LoVo (cell line): Measurements from ENCODE around the gene SHANK1.
A peak's percentile ranks its signal among the peaks of the same experiment; 100 is the strongest.

Experiments used
- DNase-seq: peaks from one replicate; pipeline ENCODE4 v3.0.0-alpha.2; 2016; ENCODE audit warnings: low spot score

Gene SHANK1

DNA sequence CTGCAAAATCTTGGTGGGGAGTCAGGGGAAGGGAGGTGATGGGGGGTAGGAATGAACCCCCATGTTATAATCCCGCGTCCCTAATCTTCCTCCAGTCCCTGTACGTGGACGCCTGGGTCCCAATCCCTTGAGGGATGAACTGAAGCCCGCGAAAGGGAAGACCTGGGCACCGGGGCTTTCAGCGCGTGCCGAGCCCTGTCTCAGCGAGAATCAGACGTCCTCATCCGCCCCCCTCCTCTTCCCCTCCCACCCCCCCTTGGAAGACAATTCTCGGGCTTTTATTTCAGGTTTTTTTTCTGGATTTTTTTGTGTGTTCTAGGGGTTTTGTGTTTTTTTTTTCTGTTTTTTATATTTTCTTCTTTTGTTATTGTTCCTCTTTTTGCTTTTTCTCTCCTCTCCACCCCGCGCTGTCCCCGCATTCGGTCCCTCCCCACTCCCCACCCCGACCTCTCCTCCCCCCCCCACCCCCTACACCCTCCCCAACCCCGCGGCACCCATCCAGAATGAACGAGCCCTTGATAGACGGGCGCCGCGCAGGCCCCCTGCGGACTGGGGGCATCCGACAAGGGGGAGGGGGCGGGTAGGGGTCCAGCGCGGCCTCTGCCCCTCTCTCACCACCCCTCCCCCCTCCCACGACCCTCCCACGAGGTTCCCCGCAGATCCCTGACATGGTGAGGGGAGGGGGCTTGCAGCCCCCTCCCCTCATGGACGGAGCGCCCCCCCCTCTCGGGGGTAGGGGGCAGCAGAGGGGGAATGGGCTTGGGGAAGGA is 60.1 kb downstream of the SHANK1 start:
- DNase-seq, result no peak

DNA sequence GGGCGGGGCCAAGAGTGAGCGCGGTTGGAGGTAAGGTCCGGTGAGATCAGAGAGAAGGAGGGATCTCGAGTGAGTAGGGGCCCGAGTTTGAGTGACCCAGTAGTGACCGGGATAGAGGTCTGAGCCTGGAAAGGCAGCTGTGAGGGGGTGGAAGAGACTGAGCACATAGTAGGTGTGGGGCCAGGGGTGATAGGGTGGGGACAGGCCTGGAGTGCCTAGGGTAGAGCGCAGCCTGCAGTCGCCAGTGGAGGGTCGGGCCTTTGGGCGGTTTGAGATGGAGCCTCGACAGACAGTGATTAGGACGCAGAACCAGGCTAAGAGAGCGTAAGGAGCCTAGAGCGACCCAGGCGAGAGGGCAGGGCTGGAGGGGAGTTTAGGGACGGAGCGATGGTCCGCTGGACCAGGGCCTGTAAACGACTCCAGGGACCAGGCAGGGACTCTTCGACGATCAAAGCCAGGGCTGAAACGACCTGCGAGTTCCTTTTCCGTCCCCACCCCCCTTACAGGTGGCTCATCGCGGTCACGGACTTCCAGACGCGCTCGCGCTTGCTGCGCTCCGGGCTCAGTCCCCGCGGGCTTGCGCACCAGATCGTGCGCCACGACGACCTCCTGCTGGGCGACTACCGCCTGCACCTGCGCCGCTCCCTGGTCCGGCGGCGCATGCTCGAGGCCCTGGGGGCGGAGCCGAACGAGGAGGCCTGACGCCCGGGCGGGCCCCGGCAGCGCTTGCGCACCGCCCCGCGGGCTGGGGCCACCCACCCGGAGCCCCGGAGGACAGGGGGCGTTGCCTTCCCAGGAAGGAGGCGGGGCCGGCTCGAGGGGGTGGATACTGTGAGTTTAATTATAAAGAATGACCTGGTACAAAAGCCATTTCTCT is 60.9 kb downstream of the SHANK1 start:
- no peak for DNase-seq

DNA sequence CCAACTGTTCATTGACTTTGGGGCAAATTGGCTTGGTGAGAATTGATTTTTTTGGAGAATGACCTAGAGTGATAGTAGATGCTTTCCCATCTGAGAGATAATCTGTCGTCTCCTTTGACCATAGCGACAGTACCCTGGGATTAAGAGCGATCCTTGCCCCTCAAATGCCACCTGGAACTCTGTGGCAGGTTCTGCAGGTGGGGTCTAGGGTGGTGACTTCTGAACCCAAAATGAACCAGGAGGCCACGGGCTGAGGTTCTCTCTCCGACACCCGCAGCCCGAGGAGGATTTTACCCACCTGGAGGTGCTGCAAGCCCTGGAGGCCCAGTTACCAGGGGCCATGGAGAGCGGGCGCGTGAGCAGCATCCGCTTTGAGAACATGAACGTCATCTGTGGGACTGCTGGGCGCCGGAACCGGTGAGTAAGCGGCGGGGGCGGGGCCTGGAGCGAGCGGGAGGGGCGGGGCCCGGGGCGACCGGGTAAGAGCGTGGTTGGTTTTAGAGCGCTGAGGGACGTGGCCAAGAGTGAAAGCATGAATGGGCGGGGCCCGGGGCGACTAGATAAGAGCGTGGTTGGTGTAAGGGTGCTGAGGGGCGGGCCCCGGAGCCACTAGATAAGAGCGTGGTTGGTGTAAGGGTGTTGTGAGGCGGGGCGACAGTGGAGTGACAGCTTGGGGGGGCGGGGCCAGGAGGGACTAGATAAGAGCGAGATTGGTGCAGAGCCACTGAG is 61.7 kb downstream of the SHANK1 start:
- peak; percentile 75 for DNase-seq

DNA sequence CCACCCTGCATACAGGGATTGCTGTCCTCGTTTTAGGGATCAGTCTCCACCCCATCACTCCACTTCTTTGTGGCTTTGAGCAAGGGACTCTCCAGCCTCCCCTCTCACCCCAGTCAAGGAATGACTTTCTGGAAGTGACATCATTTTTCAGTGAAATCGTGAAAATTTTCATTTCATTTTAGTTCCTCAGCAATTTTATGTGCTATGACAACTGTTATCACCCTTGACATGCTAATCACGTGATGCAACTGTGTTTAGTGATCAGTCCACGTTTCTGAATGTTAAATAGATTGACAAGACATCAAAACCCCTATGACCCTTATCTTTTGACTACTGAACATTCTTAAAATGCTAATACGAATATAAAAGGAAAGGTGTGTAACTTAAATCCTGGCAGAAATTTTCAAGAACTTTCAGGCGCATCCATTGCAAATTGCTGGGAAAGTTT is 62.4 kb downstream of the SHANK1 start:
- DNase-seq, result no peak

DNA sequence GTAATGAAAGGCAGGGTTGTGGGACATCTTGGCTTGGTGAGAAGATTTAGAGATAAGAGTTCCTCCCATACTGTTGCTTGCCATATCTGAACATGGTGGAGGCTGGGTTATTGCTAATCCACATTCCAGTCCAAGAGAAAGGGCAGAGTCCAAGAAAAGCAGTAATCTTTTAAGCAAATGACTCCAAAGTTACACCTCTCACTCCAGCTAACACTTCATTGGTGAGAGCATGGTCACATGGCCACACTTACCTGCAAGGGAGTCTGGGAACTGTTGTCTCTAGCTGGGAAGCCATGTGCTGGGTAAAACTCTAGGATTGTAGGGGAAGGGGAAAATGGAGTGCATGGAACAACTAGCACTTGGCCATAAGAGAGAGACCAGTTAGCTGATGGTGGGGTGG is 64.7 kb downstream of the SHANK1 start:
- DNase-seq, result peak; percentile 29

DNA sequence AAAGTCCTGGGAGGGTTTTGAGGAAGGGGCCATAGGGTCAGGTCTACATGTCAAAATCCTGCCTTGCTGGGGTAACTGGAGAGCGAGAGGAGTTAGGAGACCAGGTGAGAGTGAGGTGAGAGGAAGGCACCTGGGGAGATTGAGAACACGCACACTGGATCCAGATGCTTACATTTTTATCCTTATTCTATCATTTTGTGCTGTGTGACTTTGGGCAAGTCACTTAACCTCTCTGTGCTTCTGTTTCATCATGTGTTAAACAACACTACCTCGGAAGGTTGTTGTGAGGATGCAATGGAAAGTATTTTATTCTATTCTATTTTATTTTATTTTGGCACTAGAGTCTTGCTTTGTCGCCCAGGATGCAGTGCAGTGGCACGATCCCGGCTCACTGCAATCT is 66.9 kb downstream of the SHANK1 start:
- DNase-seq, result no peak

DNA sequence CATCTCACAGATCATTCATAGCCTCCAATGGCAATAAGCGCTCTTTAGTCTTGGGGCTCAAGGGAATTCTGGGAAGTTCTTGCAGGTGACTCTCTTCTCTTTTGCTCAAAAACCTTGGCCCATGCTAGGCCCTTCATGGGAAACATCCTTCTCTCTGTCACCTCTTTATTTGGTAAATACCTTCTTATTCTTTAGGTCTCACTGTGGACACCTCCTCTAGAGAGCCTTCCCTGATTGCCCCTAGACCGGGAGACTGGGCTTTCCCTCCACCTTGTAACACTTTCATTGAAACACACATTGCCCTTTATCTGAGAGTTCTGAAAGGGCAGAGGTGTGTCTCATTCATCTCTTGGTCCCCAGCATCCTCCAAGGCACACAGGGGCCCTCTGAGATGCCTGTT is 68.4 kb downstream of the SHANK1 start:
- DNase-seq, result no peak

DNA sequence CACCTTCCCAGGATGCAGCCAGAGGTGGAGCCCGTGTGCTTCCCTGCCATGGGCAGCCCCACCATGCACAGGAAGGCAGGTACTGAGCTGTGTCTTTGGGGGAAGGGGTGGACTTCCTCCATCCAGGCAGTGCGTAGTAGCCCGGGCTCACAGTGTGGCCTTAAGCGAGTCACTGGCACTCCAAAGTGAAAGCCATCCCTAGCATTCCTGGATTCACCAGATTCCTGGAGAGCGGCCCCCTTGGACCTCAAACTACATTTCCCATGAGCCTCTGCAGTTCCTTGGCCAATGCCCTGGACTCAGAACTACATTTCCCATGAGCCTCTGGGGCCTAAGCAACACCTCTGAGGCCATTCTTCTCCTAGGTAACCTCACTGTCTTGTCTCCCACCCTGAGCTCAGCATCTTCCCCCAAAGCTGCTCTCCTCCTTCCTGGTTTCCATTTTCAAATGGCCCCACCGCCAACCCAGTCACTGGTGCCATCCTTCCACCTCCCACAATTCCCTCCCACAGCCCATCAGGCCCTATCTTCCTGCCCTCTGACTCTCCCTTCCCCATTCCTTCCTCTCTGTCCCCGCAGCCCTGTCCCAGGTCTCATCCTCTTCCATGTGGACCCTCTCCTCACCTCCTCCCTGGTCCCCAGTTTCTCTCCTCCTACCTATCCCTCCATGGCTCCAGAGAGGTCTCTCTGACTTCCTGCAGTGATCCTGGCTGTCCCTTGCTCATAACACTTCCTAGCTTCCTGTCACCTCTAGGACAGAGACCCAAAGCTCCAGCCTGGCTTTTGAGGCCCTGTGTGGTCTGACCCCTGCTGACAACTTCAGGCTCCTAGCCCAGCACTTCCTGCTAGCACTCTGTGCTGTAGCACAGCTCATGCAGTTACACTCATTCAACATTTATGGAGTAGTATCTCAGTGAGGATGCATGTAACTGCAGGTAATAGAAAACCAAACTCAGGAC is 69.9 kb downstream of the SHANK1 start, which contains the start of gene C19orf81:
TSS of gene C19orf81 (plus strand) at position 13 of the 959 bp plus-strand sequence. CDS start at position 13, 0 bp downstream.
- peak; percentile 7 for DNase-seq

DNA sequence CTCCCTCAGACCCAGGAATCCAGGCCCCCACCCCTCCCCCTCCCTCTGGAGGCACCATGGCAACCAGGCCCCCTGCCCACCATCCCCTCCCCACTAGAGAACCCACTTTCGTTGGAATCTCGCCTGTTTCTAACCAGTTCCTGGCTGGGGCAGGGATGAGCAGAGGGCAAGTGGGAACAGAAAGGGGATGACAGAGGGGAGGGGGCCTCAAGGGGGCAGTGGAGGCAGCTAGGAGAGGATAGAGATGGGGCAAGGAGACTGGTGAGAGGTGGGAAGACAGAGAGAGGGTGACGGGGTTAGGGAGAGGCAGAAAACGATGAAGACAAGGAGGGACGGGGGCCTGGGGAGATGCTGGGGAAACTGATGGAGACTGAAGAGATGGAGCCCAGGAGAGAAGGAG is 70.9 kb downstream of the SHANK1 start:
- DNase-seq, result no peak

DNA sequence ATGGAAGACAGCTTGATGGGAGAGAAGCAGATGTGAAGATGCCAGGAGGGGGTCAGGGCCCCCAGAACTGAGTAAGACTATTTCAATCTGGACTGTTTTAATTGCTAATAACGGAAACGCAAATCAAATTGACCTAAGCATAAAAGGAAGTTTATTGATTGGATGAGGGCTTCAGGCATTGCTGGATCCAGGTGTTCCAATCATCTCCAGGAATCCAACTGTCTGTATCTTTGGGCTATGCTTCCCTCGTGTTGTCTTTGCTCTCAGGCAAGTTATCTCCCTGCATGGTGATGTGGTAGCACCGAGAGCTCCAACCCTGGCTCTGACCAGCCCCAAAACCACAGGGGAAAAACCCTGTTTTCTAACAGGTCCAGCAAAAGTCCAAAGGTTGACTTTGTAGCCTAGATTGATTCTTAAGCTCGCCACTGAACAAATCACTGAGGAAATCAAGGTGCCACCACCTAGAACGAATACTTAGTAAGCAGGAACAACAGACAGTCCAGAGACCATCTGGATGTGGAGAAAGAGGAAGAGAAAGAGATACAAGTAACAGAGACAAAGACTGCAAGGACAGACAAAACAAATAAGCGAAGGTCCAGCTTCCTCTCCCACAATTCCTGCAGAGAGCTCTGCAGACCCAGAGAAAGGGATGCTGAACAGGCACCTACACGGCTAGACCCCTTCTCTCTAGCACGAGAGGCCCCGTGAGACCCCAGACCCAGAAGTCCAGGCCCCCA is 71.6 kb downstream of the SHANK1 start:
- DNase-seq, result no peak

DNA sequence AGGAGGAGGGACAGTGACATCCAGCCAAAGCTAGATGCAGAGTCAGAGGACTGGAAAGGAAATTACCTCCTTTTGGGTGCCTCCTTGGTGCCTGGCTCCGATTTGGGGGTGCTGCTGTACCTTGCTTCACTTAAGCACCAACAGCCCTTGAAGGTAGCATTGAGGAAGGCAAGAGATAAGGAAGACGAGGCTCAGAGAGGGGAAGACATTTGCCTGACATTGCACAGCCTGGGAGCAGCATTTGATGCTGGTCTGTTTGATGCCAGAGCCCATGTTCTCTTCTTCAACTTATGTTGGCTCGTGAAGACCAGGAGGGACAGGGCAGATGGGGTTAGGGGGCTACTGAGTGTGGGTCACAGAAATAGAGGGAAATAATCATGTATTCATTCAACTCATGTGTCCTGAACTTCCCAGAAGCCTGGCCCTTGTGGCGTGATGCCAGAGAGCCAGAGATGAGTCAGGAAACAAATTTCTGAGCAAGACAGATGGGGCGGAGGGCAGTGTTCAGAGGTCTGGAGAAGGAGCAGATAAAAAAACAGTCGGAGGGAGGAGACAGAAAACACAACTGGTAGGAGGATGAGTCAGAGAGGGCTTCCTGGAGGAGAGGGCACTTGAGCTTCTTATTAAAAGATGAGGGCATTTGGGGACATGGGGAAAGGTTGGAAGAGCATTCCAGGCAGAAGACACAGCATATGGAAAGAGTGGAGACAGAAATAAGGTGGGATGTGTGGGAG is 73.4 kb downstream of the SHANK1 start:
- peak; percentile 37 for DNase-seq

DNA sequence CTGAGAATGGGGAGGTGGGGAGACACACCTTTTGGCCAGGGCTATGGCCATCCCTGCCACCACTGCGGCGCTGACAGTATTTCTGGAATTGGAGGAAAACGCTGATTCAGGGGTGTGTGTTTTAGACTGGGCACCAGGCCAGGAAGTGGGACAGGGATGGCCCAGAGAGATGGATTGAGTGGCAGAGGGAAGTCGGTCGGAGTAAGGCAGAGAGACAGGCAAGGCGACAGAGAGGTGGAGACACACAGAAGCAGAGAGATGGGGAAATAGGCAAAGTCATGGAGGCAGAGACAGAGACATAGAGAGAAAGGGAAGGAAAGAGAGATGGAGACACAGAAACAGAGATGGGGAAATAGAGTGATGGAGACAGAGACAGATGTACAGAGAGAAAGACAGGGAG is 74.5 kb downstream of the SHANK1 start:
- no peak for DNase-seq

DNA sequence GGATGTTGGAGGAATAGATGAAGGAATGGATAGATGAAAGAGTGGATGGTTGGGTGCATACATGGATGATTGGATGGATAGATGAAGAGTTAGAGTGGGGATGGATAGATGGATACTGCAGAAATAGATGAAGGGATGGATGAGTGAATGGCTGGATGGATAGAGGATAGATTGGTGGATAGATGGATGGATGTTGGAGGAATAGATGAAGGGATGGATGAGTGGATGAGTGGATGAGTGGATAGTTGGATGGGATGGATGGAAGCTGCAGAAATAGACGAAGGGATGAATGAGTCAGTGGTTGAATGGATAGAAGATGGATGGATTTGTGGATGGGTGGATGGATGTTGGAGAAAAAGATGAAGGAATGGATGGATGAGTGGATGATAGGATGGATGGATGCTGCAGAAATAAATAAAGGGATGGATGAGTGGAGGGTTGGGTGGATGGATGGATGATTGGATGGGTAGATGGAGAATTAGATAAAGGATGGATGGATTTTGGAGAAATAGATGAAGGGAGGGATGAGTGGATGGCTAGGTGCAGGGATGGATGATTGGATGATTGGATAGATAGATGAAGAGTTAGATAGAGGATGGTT is 75.2 kb downstream of the SHANK1 start:
- no peak for DNase-seq

DNA sequence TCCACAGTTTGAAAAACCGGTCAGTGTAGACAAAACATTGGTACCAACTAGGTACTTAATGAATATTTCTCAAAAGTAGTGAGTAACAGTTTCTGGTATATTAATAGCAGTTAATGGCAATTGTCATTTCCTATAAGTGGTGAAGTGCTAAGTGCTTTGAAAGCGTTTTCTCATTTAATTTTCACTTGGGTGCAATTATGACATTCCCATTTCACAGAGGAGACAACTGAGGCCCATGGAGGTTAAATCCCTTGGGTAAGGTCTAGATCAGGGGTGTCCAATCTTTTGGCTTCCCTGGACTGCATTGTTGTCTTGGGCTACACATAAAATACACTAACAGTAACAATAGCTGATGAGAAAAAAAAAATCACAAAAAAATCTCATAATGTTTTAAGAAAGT is 79.2 kb downstream of the SHANK1 start:
- no peak for DNase-seq

DNA sequence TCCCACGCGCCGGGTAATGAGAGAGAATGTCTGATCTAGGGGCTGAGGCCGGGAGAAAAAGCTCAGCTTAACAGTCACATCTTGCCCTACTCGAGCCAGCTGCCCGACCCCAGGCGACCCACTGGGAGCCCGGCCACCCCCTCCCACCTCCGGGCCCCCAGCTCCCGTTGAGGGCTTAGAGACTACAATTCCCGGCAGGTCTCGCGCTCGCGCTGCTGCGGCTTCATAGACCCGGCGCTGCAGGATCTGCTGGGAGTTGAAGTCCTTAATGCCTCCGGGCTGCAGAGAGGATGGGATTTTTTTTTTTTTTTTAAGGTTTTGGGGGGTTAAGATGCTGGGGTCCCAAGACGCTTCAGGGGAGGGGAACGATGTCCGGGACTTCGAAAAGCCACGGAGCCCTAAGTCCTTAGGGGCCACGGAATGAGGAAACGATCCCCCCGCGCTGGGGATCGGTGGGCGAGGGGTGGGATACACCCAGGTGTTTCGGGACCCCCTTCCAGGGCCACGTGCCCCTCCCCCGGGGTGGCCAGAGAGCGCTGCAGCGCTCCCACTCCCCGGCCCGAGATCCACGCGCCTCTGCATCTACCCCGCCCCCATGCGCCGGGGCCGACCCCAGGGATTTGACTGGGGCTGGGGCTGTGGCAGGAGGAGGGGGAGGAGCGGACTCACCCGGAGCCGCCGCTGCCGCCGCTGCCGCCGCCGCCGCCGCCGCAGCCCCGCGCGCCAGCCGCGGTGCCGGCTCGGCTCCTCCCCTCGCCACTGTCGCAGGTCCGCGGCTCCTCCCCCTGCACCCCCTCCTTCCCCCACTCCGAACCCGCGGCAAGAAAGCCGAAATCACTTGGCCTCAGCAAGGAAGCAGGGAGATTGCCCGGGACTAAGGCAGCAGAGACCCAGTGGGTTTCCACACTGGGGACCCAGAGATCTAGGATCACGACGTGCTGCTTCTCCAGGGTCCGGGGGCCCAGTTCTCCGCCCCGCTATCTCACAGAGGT is 80.2 kb downstream of the SHANK1 start, which contains the start of gene SYT3:
TSS of gene SYT3 (minus strand) at position 761 of the 992 bp plus-strand sequence. CDS start 2,470 bp downstream, outside the sequence.
- DNase-seq, result no peak

DNA sequence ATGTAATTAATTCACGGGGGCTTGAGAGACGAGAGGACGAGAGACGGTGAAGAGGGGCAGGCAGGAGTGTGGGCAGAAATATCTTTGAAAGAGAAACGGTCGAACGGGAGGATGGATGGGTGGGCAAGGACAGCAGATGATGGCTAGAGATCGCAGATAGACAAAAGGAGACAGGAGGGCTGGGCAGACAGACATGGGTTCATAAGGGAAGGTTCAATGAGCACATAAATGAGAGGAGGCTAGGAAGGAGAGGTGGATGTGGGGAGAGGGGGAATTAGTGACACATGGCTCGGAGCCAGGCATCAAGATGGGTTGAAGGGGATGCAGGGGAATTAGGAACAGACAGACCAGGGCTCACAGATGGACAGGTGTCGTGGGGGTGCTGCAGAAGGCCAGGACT is 81.0 kb downstream of the SHANK1 start:
- DNase-seq, result no peak

DNA sequence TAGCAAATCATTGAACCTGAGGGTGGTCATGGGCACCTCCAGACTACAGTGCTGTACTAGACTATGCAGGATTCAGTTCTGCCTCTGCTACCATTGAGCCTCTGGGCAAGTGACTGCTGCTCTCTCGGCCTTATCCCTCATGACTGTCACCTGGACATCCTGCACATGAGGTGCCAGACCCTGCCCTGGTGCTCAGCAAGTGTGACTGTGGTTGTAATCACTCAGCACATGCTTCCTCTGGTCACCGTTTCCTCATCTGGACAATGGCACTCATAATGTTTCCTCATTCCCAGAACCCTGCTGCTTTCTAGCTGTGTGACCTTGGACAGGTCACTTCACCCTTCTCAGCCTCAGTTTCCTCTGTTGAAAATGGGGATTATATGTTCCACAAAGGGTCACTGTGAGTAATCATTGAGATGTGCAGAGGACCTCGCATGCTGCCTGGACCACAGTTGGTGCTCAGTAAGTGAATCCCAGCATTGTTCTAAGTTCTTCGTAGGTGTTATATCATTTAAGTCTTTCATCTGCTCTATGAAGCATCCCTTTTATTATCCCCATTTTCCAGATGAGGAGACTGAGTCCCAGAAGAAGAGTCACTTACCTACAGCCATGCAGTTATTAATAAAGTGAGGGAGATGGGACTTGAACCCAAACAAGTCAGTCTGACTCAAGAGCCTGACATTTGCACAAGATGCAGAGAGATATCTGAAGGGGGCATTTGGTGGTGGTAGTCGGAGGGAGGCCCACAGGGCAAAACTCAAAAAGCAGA is 83.1 kb downstream of the SHANK1 start:
- DNase-seq, result no peak
